RCC 7860 (cell line): ENCODE results near the gene CARF.
"Not testable (repeated sequence)": the region's sequence is repeated elsewhere in the genome, so short reads cannot be mapped to it uniquely, and the experiment has no call there.

Source experiments
- DNase-seq: peaks from one replicate; pipeline ENCODE4 v3.0.0-alpha.2; 2015; ENCODE audit warnings: low spot score
- FAIRE-seq: peaks from 2 replicates; lab custom pipeline; 2012; peaks lifted over from hg19 to GRCh38; lab: Jason Lieb, UNC

The CARF gene, protein sequence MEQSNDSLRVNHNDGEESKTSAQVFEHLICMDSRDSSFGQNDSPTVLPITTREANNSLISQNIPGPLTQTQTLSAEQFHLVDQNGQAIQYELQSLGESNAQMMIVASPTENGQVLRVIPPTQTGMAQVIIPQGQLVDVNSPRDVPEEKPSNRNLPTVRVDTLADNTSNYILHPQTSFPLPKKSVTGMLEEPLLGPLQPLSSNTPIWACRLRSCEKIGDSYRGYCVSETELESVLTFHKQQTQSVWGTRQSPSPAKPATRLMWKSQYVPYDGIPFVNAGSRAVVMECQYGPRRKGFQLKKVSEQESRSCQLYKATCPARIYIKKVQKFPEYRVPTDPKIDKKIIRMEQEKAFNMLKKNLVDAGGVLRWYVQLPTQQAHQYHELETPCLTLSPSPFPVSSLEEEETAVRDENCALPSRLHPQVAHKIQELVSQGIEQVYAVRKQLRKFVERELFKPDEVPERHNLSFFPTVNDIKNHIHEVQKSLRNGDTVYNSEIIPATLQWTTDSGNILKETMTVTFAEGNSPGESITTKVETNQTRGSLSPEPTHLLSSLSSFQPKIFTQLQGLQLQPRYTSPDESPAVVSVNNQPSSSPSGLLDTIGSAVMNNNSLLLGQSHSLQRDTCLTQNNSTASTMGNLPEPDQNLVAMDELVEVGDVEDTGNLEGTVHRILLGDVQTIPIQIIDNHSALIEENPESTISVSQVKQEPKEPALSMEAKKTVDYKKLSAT

DNA sequence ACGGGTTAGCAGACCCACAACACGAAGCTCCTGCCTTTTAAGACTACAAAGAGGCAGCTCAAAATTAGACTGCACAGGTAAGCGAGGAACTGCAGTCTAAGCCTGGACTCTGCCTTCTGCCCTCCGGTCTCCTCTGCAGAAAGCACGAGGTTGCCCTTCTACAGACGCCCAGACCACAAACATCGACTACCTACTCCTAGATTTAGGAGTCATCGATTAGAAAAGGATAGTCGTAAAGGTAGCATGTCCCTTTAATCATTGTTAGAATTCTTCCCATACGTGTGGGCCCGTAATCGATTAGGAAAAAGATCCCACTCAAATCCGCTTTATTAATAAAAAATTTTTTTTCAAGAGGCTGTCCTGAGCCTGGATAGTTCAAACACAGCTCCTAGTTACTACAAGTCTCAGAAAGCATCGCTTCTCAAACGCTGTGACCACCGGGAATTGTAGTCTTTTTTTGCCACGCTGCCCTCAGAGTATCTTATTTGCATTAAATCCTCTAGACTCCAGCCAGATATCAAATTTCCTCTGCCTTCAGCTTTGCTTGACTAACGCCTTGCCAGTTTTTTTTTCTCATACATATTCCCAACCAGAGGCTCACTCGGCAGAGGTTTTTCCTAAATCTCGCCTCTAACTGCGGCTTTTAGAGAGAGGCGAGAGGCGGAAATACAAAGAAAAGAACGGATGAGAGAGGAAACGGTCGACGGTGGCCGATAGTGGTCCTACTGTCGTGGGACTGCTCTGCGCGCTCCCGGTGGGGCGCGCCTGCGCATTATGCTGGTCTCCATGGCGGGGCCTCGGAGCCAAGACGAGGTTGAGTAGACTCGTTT is at the start of gene CARF, which contains the start of gene WDR12:
CARF (plus strand) TSS at position 764 of the 830 bp plus-strand sequence. CDS start 29,628 bp downstream, outside the sequence.
WDR12 (minus strand) TSS at position 162 of the 830 bp plus-strand sequence. CDS start 197 bp downstream, outside the sequence.
- DNase-seq (peak; percentile 88), FAIRE-seq (peak; percentile 56)

DNA sequence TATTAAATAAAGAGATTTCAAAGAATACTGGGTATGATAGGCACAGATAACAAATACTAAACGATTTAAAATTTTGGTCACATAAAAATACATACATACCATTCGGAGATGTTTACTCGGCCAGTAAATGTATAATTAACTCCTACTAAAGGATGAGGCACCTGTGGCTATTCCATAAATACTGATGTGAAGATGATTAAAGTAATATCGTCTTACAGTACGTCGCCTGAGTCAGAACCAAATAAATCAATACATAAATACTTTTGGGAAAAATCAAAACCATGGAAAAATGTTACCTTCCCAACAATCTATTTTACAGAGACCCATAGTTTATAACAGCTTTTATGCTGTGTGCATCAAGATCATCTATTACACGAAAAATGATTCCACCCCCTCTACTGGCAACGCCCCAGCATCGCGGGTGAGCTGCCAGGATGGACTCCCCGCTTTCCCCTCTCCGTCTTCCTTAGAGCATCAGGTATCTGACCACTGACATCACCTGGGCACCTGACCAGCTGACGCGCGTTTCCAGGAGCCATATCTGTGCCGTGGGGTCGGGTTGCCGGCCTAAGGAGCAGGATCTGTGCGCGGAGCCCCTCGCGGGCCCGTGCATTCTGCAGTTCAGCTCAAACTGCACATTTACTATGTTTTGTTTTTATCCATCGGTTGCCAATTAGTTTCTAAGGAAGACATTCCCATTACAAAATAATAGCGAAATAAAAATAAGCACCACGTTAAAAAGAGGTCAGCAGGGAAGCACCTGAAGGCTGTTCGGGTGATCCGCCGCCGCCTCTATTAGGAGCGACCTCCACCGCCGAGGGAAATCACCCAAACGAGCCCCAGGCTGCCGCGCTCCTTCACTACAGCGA is 41.4 kb upstream of the CARF start:
- DNase-seq (peak; percentile 54), FAIRE-seq (peak; percentile 63)

DNA sequence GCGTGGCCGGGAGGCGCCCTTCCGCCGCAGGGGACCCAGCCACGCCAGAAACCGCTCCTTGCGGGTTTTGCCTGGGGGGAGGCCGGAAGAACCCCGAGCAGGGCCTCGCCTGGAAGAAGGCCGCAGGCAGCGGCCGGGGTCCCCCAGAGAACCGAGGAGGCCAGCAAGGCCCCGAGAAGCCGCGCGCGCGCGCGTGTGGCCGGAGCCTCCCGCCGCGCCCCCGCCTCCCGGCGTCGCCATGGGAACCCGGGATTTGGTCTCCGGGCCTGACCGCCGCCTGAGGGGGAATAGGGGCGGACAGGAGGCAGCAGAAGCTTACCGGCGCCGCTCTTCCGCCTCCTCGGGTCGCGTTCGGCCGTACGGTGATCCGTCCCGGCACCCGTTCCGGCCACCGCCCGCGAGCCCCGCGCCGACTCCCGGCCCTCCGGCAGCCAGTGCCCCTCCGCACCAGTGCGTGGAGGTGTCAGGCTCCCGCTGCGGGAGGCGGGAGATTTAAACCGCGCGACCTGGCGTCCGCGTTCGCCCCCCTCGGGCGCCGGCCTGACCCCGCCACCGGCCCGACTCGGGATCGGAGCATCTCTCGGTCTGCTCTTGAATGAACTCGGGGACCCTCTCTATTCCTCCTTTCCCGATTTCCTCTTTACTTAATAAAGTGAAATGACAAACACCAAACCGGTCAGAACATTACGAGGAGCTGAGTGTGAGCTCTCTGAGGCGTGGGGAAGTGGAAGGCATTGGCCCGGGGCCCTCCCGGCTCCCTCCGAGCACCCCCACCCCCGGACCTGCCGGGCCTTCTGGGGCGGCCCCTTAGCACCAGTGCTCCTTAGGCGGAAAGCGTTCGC is 40.6 kb upstream of the CARF start, which contains the start of gene ICA1L:
ICA1L (minus strand) TSS at position 467 of the 842 bp plus-strand sequence. CDS start 42,757 bp downstream, outside the sequence.
- FAIRE-seq, result no peak

DNA sequence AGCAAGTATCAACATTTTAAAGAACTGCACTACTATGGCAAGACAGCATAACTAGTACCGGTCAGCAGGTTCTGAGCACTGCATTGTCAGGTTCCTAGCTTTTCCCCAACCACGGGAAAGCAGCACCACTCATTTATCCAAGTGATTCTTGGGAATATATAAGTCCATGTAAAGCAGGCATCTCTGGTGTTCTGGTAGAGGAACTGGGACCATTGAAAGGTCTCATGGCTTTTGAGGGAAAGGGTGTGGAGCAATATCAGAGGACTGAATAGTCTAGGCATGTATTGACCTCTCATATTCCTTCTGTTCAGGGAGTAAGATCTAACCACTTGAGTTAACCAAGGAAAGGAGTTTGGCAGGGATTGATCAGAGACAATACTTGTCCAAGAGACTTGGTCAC is 34.4 kb upstream of the CARF start:
- no peak for DNase-seq
- no peak for FAIRE-seq

More for the DNA sequence above, 40.6 kb upstream of the CARF start, which contains the start of gene ICA1L:
- DNase-seq, result no peak

DNA sequence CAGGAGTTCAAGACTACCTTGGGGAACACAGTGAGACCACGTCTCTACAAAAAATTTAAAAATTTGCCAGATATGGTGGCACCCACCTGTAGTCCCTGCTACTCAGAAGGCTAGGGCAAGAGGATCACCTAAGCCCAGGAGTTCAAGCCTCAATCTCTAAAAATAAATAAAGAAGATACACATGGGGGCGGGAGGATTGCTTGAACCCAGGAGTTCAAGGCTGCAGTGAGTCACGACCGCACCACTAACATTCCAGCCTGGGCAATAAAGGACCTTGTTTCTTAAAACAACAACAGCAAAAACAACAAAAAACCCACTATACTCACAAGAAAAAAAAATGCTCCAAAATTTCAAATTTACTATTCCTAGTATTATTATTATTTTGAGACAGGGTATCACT is 30.5 kb upstream of the CARF start:
- FAIRE-seq, result no peak

DNA sequence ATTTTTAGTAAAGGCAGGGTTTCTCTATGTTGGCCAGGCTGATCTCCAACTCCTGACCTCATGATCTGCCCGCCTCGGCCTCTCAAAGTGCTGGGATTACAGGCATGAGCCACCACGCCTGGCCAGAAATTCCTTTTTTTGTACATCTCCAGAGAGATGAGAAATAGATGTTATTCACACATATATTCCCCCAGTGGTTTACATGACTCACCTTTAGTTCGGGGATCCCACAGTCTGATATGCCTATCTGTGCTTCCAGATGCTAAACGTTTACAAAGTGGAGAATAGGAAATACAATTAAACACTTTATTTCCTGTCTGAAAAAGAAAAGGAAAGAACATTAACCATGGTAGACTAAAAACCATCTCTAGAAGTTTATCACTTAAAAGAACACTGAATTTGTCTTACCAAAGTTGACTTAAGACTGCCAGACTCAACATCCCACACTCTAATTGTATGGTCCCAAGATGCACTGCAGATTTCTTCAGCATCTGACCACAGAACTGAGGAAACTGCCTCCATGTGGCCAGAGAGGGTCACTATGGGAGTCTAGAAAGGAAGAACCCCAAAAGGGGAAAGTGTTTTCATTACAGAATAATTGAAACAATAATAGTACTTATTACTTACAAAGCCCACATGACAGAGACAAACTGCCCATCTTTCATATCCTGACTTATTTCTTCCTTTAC is 27.9 kb upstream of the CARF start:
- DNase-seq (no peak), FAIRE-seq (no peak)

More for the DNA sequence above, 30.5 kb upstream of the CARF start:
- no peak for DNase-seq

DNA sequence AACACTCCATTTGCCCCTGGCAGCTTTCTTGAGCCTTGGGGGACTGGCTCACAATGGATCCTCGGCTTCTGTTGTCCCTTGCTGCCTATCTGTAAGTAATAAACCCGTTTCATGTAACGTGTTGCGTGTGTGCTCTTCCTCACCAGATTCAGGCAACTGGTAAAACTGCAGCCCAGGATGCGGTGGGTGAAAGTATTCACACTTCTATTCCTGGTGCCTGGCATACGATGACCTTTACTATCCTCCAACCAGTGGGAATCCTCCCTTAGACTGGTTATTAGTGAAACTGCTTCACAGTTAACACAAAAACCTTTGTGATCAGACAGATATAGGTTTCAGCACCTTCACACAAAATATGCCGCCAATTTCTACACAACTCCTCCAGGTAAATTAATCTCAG is 26.9 kb upstream of the CARF start:
- no peak for FAIRE-seq

DNA sequence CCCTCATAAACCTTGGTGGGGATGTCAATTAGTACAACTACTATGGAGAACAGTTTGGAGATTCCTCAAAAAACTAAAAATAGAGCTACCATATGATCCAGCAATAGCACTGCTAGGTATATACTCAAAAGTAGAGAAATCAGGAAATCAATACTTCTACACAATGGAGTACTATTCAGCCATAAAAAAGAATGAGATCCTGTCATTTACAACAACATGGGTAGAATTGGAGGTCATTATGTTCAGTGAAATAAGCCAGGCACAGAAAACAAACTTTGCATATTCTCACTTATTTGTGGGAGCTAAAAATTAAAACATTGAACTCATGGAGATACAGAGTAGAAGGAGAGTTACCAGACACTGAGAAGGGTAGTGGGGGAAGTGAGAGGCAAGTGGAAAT is 6.6 kb upstream of the CARF start:
- FAIRE-seq, result not testable (repeated sequence)

More for the DNA sequence above, 26.9 kb upstream of the CARF start:
- DNase-seq, result no peak

DNA sequence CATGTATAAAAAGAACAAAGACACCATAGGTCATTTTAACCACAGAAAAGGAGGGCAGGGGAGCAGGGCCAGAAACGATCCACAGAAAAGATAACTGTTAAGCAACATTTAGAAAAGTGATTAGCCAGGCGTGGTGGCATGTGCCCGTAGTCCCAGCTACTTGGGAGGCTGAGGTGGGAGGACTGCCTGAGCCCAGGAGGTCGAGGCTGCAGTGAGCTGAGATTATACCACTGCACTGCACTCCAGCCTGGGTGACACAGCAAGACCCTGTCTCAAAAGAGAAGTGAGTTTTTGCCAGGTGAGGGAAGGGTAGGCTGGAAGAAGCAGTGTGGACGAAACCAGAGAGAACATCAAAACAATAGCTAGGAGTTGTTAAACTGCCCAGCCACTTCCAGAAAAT is 3.9 kb upstream of the CARF start:
- DNase-seq (no peak), FAIRE-seq (no peak)

More for the DNA sequence above, 6.6 kb upstream of the CARF start:
- DNase-seq, result not testable (repeated sequence)

DNA sequence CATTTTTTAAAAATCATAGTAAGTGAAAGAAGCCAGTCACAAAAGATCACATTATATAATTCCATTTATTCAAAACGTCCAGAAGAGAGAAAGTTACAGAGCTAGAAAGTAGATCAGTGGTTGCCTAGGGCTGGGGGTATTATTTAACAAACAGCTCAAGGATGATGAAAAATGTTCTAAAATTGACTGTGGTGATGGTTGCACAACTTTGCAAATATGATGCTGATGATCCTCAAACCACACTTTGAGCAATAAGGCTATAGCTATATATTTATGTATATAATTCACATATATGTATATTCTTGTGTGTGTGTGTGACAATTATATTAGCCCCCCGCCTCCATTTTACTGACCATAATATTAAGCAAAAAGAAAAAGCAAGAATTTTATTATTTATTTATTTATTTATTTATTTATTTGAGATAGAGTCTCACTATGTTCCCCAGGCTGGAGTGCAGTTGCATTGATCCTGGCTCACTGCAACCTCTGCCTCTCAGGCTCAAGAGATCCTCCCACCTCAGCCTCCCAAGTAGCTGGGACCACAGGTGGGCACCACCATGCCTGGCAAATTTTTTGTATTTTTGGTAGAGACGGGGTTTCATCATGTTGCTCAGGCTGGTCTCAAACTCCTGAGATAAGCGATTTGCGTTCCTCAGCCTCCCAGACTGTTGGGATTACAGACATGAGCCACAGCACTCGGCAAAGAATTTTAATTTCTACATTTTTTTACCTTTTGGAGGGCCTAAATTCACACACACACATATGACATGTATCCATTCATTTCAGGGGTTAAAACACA is 2.5 kb upstream of the CARF start:
- no peak for DNase-seq
- no peak for FAIRE-seq

DNA sequence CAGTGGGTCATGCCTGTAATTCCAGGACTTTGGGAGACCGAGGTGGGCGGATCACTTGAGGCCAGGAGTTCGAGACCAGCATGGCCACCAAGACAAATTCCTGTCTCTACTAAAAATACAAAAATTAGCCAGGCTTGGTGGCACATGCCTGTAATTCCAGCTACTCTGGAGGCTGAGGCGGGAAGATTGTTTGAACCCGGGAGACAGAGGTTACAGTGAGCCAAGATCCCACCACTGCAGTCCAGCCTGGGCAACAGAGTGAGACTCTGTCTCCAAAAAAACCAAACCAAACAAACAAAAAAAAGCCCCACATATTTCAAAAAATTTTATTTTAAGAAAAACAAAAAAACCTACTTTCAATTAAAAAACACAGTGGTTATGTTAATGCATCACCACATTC is 1.8 kb upstream of the CARF start:
- not testable (repeated sequence) for DNase-seq, FAIRE-seq

DNA sequence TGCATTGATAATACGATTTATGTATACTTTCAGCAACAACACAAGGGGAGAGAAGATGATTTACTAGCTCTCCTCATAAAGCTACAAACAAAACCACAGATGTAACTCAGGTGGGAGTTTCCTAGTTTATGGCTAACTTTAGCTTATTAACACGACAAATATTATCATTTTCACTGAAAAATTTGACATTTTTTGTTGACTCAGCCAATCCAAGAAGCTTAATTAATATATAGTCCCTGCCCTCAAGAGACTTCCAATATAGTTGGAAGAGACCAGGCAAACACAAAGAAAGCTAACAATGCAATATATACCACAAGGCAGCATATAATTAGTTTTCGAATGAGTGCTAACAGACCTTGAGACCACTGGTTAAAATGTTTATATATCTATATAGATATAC is 1.4 kb upstream of the CARF start:
- FAIRE-seq (no peak), DNase-seq (no peak)

DNA sequence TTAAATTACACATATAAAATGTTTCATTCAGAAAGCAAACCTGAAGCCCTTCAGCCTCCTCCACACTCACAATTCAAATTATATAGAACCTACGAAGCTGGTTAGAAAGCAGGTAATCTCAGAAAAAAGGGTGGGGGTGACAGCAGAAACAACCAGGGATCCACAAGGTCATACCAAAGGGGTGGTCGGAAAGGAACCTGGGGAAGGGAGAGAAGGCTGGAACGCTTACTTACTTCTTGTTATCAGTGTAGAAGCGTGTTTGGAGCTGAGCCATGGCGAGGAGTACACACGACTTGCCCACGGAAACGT is 918 bp upstream of the CARF start:
- no peak for DNase-seq
- FAIRE-seq, result no peak

DNA sequence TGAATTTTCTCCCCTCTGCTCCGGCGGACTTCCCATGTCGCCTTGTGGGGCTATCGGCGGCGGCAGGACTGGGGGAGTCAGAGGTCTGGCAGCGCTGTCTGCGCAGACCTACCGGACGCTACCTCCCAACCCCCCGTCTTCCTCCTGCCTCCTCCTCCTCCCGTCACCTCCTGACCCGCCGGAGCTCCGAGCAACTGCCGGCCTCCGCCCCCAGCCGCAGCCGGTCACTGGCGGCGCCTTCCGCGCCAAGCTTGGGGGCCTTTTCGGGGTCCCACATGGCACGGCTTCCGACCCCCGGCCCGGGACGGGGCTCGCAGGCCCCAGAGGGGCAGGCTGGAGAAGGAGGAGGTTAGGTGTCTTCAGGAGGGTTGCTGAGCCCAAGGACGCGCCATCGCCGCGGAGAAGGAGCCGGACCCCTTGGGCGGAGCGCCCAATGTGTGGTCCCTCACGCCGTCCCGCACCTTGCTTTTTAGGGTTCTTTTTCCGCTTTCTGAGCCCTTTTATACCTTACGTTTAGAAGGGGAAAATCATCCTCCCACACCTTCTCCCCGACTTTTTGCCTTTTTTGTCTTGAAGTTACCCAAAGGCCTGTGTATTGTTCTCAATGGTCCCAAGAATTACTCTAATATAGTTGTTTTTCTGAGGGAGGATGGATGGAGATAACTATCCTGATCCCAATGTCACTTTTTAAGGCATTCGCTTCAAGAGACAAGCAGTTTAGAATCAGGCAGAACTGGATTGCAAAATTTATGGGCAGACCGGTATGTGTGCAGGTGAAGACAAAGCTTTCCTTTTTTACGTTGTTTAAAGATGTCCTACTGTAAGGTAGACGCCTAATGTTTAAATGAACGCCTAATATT is 497 bp downstream of the CARF start:
- FAIRE-seq, DNase-seq: not testable (repeated sequence)

DNA sequence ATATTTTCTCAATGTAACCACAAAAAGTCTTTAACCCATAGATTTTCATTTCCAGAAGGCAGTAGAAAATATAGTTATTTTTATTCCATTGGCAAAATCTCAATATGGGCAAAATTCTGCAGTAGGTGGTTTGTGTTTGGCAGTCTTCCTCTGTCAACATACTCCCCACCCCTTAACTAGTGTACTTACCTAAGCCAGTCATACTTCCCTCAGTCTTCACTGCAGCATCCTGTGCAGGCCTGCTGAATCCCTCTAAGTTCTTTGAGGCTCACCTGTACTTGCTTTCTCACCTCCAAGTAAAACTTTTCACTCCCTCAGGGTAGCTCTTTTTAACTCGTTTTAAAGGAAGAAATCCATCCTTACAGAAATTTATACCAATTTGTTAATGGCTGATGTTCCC is 6.8 kb downstream of the CARF start:
- DNase-seq, result no peak
- FAIRE-seq, result no peak

DNA sequence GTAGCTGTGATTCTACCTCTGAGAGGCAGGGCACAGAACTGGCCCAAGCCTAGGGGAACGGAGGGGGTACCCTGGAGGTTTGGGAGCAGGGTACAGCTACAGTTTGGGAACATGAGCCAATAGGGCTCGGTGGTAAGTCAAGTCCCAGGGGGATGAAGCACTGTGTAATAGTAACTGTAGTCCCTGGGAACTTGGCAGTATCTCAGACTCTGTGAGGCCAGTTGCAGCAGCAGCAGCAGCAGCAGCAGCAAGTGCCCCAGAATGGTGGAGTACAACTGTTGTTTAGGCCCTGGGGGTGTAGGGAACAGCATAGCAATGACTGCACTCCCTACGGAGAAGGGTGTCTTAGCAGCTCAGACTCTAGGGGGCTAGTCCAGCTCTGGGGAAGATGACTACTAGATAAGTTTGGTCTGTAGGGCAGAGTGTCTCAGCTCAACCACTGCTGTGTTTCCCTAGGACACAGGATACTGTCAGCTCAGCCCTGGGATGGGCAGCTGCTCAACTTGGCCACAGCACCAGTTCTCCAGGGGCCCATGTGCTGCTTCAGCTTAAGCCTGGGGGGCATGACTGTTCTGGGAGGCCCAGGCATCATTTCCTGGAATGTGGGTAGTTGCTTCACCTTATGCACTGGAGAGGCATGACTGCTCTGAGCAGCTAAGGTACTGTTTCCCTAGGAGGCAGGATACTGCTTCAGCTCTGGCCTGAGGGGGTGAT is 20.5 kb downstream of the CARF start:
- no peak for DNase-seq

More for the DNA sequence above, 20.5 kb downstream of the CARF start:
- FAIRE-seq, result no peak
